Osteocyte (in vitro differentiated cells): ENCODE data around the gene FSTL4. TPM values are rescaled to one million over a fixed set of nuclear protein-coding genes. Genes with fewer than 3 reads are reported as not detected.

Experiments used
- DNase-seq: peaks from one replicate; pipeline ENCODE4 v3.0.0; 2021; ENCODE audit warnings: mixed read lengths; ENCODE audit not compliant: unreplicated experiment; ENCODE audit errors: extremely low spot score
- H3K27ac Mint-ChIP-seq: one replicate; pipeline ENCODE4 v1.8.0; 2021; ENCODE audit warnings: mild to moderate bottlenecking, mixed read lengths; ENCODE audit not compliant: unreplicated experiment
- H3K27me3 Mint-ChIP-seq: one replicate; pipeline ENCODE4 v1.8.0; 2021; ENCODE audit warnings: mixed read lengths; ENCODE audit not compliant: unreplicated experiment
- H3K36me3 Mint-ChIP-seq: one replicate; pipeline ENCODE4 v1.8.0; 2021; ENCODE audit warnings: mixed read lengths; ENCODE audit not compliant: unreplicated experiment
- H3K4me1 Mint-ChIP-seq: one replicate; pipeline ENCODE4 v1.8.0; 2021; ENCODE audit warnings: mixed read lengths; ENCODE audit not compliant: unreplicated experiment
- H3K4me3 Mint-ChIP-seq: one replicate; pipeline ENCODE4 v1.8.0; 2021; ENCODE audit warnings: mild to moderate bottlenecking, moderate library complexity, mixed read lengths; ENCODE audit not compliant: unreplicated experiment
- H3K9me3 Mint-ChIP-seq: one replicate; pipeline ENCODE4 v1.8.0; 2021; ENCODE audit warnings: mixed read lengths; ENCODE audit not compliant: unreplicated experiment
- CTCF ChIP-seq: fragments of 200-600 bp; sonication (generic); IDR thresholded peaks from 2 replicates; pipeline ENCODE4 v1.5.0; 2021; ENCODE audit warnings: antibody characterized with exemption, mild to moderate bottlenecking, moderate library complexity
- total RNA-seq: library from RNA; stranded (reverse); gene quantifications from 2 replicates; pipeline ENCODE4 v1.2.1, GENCODE V29; 2021

FSTL4 gene
- total RNA-seq, 1 donor from 2014 or later, result not detected

- TF ChIP-seq CTCF, result no peak
- DNase-seq, result no peak
- Mint-ChIP-seq H3K36me3 (no peaks in the 10 kb centered on the region), H3K27me3 (peaks cover 29% of the 10 kb centered on the region), H3K27ac (no peak overlapping the region), H3K4me3 (no peak overlapping the region), H3K4me1 (no peaks in the 10 kb centered on the region), H3K9me3 (no peaks in the 10 kb centered on the region)
Observed at GRCh38 chr5:133325864-133326263, 286.5 kb downstream of the FSTL4 start.

- Mint-ChIP-seq H3K4me3 (no peak overlapping the region), H3K4me1 (no peaks in the 10 kb centered on the region), H3K27me3 (peaks cover 20% of the 10 kb centered on the region), H3K27ac (no peak overlapping the region), H3K9me3 (no peaks in the 10 kb centered on the region), H3K36me3 (no peaks in the 10 kb centered on the region)
- TF ChIP-seq CTCF, result no peak
- DNase-seq, result no peak
Observed at GRCh38 chr5:133324926-133325325, 287.4 kb downstream of the FSTL4 start.

- no peak overlapping the region for H3K27ac Mint-ChIP-seq
- no peaks in the 10 kb centered on the region for H3K4me1 Mint-ChIP-seq
Observed at GRCh38 chr5:133323494-133324457, 288.6 kb downstream of the FSTL4 start.

GRCh38 chr5:133322743-133323142 lies 289.6 kb downstream of the FSTL4 start:
- no peaks in the 10 kb centered on the region for H3K9me3 Mint-ChIP-seq
- no peak overlapping the region for H3K27ac Mint-ChIP-seq
- no peak for TF ChIP-seq CTCF
- no peak for DNase-seq
- no peaks in the 10 kb centered on the region for H3K36me3 Mint-ChIP-seq
- H3K27me3 Mint-ChIP-seq, result peaks cover 14% of the 10 kb centered on the region
- no peak overlapping the region for H3K4me3 Mint-ChIP-seq
- H3K4me1 Mint-ChIP-seq, result no peaks in the 10 kb centered on the region

More at GRCh38 chr5:133323494-133324457, 288.6 kb downstream of the FSTL4 start:
- Mint-ChIP-seq H3K4me3 (no peak overlapping the region), H3K36me3 (no peaks in the 10 kb centered on the region), H3K27me3 (peaks cover 15% of the 10 kb centered on the region), H3K9me3 (no peaks in the 10 kb centered on the region)
- no peak for DNase-seq
- no peak for TF ChIP-seq CTCF

- H3K4me1 Mint-ChIP-seq, result no peaks in the 10 kb centered on the region
- DNase-seq, result no peak
- H3K4me3 Mint-ChIP-seq, result no peak overlapping the region
- no peak for TF ChIP-seq CTCF
- H3K36me3 Mint-ChIP-seq, result no peaks in the 10 kb centered on the region
- no peaks in the 10 kb centered on the region for H3K9me3 Mint-ChIP-seq
- H3K27me3 Mint-ChIP-seq, result peaks cover 15% of the 10 kb centered on the region
- no peak overlapping the region for H3K27ac Mint-ChIP-seq
Observed at GRCh38 chr5:133321833-133322420, 290.4 kb downstream of the FSTL4 start.
